ENCODE results near the gene NR2F6. TPM values are rescaled to one million over a fixed set of nuclear protein-coding genes. Genes with fewer than 3 reads are reported as not detected.

NR2F6 gene
- total RNA-seq, 4 donors from 2014 or later = 64.9 to 95.8 (median 72.0) TPM

DNA sequence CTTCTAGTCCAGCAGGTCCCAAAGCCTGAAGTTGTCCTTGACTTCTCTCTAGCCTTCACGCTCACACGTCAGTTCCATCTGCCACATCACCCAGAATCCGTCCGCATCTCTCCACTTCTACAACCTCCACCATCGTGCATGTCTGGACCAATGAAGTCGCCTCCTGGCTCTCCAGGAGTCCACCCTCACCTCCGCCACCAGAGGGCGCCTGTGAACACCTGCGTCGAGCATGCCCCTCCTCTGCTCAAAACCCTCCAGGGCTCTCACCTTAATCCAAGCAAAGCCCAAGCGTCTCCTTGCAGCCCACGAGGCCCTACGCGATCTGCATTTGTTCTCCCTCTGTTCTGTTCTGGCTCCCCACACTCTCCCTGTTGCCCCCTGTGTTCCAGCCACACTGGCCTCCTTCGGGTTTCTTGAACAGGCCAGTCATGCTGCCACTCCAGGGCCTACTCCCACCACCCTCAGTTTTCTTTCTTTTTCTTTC, 15.2 kb upstream of the NR2F6 start:
- no peaks in the 10 kb centered on the region for H3K9me3 ChIP-seq
- no peak overlapping the region for H3K4me3 ChIP-seq
- in situ Hi-C loops (cut with MboI; ENCODE audit: low sequenced_read_pairs in 4 of 4) (no loop called here), intact Hi-C loops (cut with DNase I; ENCODE audit: low total_unique reads) (loop anchor here (1.0 kb wide), 2 partner anchors 21 to 42 kb away; partner anchors contain the start of gene ABHD8)
- H3K36me3 ChIP-seq = no peaks in the 10 kb centered on the region
- H3K4me1 ChIP-seq = no peaks in the 10 kb centered on the region
- DNase-seq = peak; percentile 57 to 77
- TF ChIP-seq, protein P1, sequence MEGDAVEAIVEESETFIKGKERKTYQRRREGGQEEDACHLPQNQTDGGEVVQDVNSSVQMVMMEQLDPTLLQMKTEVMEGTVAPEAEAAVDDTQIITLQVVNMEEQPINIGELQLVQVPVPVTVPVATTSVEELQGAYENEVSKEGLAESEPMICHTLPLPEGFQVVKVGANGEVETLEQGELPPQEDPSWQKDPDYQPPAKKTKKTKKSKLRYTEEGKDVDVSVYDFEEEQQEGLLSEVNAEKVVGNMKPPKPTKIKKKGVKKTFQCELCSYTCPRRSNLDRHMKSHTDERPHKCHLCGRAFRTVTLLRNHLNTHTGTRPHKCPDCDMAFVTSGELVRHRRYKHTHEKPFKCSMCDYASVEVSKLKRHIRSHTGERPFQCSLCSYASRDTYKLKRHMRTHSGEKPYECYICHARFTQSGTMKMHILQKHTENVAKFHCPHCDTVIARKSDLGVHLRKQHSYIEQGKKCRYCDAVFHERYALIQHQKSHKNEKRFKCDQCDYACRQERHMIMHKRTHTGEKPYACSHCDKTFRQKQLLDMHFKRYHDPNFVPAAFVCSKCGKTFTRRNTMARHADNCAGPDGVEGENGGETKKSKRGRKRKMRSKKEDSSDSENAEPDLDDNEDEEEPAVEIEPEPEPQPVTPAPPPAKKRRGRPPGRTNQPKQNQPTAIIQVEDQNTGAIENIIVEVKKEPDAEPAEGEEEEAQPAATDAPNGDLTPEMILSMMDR (IDR thresholded peaks at IDR 0.05 in 4 of 5, conservative IDR thresholded peaks at IDR 0.05 in 1 of 5) = peak; percentile 76 to 94 (median 88)
- TF ChIP-seq POLR2A (IDR thresholded peaks at IDR 0.05) = no peak
- no peaks in the 10 kb centered on the region for H3K27me3 ChIP-seq
- no peak overlapping the region for H3K27ac ChIP-seq
- ATAC-seq = peak; percentile 92 to 98

DNA sequence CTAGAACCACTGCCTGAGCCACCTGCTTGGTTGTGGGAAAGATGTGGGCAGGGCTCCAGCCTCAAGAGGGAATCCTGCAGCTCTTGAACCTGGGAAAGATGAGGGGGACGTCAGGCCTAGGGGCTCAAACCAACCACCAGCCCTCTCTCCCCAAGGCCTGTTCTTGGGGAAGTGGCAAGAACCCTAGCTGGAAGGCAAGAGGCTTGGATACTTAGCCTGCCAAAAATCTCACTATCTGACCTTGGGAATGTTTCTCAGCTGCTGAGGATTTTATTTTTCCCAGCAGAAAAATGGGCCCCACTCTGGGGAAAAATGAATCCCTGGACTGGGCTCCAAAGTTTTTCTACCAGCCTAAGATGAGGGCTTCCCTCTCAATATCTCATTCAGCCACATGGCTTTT, 14.2 kb upstream of the NR2F6 start:
- H3K4me3 ChIP-seq = no peak overlapping the region
- H3K4me1 ChIP-seq = no peaks in the 10 kb centered on the region
- H3K27ac ChIP-seq = no peak overlapping the region
- no peak for DNase-seq
- intact Hi-C loops (cut with DNase I; ENCODE audit: low total_unique reads) (no loop called here), in situ Hi-C loops (cut with MboI; ENCODE audit: low sequenced_read_pairs in 4 of 4) (no loop called here)
- ATAC-seq = no peak
- no peaks in the 10 kb centered on the region for H3K9me3 ChIP-seq
- no peak for TF ChIP-seq POLR2A (IDR thresholded peaks at IDR 0.05)
- TF ChIP-seq, protein P1 (IDR thresholded peaks at IDR 0.05 in 4 of 5, conservative IDR thresholded peaks at IDR 0.05 in 1 of 5) = no peak
- no peaks in the 10 kb centered on the region for H3K27me3 ChIP-seq
- no peaks in the 10 kb centered on the region for H3K36me3 ChIP-seq

DNA sequence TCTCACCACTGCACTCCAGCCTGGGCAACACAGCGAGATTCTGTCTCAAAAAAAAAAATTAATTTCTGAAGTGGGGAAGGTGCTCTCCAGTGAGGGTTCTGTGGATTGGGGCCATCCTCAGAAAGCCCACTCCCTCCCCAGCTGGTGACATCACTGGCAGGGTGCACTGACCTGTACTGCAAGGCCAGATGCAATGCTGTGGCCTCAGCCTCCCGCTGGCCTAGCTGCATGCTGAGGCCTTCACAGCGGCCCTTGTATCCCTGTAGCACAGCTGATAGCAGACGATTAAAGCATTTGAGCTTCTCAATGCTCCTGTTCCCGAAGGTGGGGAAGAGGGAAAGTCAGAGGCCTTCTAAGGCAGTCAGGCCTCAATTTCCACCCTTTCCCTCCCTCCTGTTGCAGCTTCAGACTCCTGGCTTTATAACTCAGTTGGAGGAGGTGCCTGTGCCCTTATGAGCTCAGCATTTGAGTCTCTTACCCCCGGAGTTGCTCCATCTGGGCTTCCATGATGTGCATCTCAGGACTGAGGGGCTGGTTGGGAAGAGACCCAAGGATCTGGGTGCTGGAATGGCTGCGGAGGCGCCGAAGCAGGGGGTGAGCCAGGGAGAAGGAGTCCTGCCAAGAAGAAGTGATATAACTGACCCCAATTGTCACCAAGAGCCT, 13.5 kb upstream of the NR2F6 start:
- in situ Hi-C loops (cut with MboI; ENCODE audit: low sequenced_read_pairs in 4 of 4) (no loop called here), intact Hi-C loops (cut with DNase I; ENCODE audit: low total_unique reads) (no loop called here)
- Histone ChIP-seq H3K4me3 (no peak overlapping the region), H3K27ac (no peak overlapping the region), H3K36me3 (no peaks in the 10 kb centered on the region), H3K27me3 (no peaks in the 10 kb centered on the region), H3K4me1 (no peaks in the 10 kb centered on the region), H3K9me3 (no peaks in the 10 kb centered on the region)
- ATAC-seq = no peak
- DNase-seq = no peak
- no peak for TF ChIP-seq POLR2A (IDR thresholded peaks at IDR 0.05)
- TF ChIP-seq, protein P1 (IDR thresholded peaks at IDR 0.05 in 4 of 5, conservative IDR thresholded peaks at IDR 0.05 in 1 of 5) = no peak

DNA sequence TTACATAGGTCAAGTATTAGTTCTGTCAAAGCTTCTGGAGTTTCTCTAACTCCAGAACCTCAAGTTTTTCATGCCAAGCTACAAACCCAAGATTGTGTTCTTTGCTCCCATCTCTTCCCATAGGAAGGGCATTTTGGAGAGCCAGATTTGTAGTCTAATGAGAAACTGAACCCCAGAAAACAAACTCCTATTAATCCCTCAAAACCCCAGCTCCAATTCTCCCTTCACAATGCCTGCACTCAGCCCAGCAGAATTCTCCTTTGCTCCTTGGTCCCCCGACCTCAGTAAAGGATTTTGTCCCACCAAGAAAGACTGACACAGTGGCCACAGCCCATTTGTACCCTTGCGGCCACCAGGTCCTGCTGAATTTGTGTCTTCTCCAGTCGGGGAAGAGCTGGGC, 10.4 kb upstream of the NR2F6 start:
- DNase-seq (no peak), ATAC-seq (no peak)
- H3K4me1 ChIP-seq = no peaks in the 10 kb centered on the region
- no peak overlapping the region for H3K27ac ChIP-seq
- intact Hi-C loops (cut with DNase I; ENCODE audit: low total_unique reads) = no loop called here
- H3K9me3 ChIP-seq = no peaks in the 10 kb centered on the region
- no peaks in the 10 kb centered on the region for H3K27me3 ChIP-seq
- H3K36me3 ChIP-seq = no peaks in the 10 kb centered on the region
- H3K4me3 ChIP-seq = no peak overlapping the region
- no peak for TF ChIP-seq POLR2A (IDR thresholded peaks at IDR 0.05)
- TF ChIP-seq, protein P1 (IDR thresholded peaks at IDR 0.05 in 4 of 5, conservative IDR thresholded peaks at IDR 0.05 in 1 of 5) = no peak
- in situ Hi-C loops (cut with MboI; ENCODE audit: low sequenced_read_pairs in 4 of 4) = no loop called here

Data from gastrocnemius medialis (tissue), 4 donors.